ENCODE data around the gene TNFRSF11A.

TNFRSF11A gene

DNA sequence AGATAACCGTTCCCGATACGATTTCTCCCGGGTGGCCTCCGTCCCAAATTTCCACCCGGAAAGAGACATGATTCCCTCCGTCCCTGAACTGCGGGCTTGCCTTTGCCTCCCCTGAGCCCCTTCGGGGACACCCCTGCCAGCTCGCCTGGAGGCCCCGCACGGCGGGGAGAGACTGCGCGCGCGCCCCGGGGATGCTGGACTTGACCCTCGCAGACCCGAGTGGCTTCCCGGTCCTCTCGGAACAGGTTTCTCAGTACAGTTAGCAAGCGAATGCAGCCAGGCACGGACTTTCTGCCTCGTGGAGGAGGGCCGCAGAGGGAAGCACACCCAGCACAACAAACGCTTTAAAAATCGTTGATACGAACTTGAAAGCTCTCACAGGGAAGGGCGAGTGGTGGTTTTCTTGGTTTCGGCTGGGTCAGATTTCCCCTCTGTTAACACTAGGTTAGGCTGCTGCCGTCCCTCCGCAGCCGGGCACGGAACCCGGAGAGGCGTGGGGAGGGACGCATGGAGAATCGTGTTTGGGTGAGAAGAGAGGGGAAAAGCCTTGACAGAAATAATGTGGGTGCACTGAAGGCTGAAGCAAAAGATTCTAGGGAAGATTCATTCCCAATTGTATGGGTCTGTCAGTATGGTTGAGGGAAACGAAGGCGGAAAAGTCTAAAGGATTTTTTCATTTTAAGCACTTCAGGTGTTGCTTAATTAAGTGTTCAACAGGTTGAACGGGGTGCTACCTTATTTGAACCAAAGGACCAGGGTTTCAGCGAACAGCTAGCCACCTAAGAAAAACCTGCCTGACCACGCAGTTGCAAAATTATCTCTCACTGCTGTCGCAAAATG is 916 bp downstream of the TNFRSF11A start:
- DNase-seq (ENCODE audit: low read depth in 2 of 2) = no peak

DNA sequence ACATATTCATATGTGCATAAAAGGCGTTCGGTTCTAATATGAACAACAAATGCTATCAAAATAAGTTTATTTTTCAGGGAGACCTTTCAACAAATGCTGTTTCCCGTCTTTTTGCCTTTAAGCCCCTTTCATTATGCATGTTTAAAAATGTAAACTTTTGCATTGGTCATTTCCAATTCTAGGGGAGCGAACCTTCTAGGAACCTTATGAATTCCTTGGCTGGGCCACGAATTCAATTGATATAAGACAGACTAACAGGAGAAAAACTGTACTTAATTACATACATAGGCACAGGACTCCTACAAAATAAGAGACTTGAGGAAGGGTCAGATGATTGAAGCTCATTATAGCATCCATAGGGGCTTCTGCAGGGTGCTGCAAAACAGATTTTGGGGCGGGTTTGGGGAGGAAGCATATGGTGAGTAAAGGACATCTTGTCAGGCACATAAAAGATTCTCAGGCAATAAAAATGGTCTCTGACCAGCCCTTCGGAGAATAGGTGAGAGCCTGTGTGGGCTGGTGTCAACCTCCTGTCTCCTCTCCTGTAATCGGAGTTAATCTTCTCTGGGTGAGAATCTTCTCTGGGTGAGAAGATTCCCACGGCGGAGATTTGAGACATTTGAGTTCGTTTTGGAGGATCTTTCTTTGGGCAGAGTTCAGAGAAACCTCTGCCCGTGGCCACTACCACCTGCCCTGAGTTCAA is 1.7 kb downstream of the TNFRSF11A start:
- no peak for DNase-seq (ENCODE audit: low read depth in 2 of 2)

DNA sequence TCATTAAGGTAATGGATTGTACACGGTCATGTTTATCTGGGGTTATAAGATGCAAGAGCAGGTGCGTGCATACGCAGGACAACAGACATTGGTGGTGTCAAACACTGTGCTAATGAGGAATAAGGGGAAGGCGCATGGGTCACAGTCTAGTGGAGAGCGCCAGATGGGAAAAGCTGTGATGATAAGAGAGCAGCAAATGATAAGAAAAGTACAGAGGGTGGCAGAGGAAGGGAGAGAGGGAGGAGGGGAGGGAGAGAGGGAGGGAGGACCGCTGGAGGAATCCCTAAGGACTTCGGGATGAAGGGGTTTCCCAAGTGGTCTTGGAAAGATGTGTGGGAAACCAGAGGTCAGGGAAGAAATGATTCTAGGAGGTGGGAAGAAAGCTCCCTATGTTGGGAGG is 2.9 kb downstream of the TNFRSF11A start:
- DNase-seq (ENCODE audit: low read depth in 2 of 2) = no peak

DNA sequence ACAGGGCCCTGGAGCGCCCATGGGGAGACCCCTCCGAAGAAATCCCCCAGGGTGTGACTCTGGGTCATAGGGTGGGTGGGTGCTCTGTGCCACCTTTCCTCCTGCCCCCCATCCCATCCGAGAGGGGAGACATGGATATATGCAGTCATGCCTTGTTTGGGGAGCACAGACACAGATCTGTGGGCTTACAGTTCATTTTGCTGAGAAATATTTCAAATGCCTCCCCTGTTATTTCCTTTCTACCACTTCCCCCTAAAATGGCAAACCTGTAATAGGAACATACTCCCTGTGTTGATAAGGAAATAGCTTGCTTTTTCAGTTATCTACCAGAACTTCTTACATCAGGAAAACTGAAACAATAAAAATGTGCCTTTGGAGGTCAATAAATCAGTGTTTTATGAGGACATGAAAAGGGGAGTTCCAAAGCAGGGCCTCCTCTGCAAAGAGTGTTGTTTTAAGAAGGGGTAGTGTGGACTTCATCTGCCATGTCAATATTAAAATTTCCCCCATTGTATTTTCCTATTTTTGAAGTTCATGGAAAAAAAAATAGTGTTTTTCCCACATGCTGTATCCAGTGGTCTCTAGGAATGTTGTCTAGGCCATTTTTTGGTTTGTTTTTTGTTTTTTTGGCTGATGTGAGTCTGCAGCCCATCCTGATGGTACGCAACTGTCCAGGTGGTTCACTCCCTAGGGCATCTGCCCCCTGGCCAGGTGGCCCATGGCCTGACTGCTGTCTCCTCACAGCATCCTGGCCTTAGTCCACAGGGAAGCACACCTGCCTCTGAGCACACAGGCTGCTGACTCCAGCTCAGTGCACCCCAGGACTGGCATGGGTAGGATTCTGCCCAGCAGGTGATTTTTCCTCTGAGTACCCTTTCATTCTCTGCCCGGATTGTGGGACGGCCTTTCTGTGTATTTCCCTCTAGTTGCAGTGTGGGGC is 3.7 kb downstream of the TNFRSF11A start:
- DNase-seq (ENCODE audit: low read depth in 2 of 2) = no peak

DNA sequence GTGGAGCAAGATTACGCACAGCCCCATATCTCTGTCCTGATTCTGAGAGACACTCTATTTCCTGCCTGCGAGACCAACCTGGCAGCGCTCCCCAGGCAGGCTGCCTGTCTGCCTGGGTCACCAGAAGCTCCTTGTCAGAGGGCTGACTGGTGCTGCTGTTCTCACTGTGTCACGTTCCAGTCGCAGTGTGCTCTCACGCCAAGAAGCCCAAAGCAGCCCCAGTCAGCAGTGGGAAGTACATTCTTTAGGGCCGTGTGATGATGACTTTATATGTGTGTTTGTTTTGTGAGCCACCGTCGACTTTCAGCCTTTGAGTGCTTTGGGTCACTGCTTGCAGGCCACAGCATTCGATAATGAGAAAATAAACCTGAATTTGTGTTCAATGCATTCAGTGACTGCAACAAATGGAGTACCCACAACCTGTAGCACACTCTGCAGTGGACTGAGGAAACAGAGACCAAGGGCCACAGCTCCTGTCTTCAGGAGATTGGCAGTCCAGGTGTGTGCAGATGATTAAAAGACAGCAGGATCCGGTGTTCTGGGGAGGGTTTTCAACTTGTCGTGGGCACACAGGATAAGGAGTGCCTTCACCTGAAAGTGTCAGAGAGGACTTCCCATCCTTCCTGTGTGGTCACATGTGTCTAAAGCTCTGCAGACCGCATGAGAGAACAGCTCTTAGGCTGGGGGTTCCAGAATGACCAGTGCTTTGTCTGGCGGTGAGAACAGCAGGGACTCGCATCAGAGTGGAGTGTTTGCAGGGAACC is 4.8 kb downstream of the TNFRSF11A start:
- peak; percentile 43 to 44 for DNase-seq (ENCODE audit: low read depth in 2 of 2)

DNA sequence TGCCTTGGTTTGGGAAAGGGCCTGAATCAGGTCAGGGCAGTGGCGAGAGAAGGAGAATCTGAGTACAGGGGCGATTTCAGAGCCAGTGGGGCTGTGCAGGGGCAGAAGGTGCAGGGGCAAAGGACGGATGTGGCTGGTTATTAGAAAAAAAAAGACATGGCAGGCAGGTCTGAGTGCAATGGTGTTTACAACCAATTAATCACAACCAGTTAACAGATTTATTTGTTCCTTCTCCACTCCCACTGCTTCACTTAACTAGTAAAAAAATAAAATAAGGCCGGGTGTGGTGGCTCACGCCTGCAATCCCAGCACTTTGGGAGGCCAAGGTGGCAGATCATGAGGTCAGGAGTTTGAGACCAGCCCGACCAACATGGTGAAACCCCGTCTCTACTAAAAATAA is 5.5 kb downstream of the TNFRSF11A start:
- no peak for DNase-seq (ENCODE audit: low read depth in 2 of 2)

DNA sequence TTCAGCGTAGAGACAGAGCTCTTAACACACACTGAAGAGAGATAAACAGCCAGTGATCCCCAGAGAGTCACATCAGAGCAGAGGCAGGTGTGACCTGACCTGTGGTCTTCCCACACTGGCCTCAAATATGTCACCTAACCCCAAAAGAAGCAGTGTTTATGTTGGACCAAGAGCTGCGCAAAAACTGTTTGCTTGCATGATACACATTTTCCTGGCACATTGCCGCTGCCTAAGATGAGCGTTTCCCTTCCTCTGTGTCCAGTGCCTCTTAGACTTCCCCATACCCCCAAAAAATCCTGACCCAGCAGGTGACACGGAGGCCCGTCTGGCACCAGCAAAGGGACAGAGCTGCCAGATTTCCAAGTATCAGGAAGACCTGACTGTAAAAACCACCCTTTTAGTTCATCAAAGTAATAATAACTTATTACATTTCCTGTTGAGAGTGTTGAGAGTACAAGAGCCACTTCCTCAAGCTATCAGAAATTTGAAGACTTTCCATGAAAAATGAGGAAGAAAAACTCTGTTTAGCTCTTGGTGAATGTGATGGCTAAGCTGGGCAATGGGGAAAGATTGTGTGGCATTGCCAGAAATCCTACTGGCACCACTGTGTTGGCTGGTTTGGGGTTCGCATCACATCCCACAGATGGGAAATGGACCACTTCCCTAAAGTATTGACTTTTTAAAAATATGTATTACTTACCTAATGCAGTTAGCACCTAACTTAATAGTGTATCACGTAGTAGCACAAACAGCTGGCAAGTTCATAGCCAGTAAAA is 6.7 kb downstream of the TNFRSF11A start:
- no peak for DNase-seq (ENCODE audit: low read depth in 2 of 2)

DNA sequence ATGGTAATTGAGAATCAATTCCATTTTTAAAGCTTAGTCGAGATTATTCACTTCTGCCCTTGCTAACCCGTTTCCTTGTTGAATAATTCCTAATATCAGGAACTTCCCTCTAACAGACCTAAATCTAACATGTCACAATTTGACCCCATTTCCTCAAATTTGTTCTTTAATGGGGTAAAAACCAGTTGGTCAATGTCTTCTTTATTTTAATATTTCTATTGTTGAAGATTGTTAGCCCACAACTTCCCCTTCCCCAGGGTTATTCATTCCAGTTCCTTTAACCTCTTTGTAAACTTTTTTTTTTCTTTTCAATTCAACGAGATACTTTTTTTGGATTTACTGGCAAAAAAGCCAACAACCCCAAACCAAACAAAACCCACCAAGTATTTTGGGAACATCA is 7.3 kb downstream of the TNFRSF11A start:
- no peak for DNase-seq (ENCODE audit: low read depth in 2 of 2)

DNA sequence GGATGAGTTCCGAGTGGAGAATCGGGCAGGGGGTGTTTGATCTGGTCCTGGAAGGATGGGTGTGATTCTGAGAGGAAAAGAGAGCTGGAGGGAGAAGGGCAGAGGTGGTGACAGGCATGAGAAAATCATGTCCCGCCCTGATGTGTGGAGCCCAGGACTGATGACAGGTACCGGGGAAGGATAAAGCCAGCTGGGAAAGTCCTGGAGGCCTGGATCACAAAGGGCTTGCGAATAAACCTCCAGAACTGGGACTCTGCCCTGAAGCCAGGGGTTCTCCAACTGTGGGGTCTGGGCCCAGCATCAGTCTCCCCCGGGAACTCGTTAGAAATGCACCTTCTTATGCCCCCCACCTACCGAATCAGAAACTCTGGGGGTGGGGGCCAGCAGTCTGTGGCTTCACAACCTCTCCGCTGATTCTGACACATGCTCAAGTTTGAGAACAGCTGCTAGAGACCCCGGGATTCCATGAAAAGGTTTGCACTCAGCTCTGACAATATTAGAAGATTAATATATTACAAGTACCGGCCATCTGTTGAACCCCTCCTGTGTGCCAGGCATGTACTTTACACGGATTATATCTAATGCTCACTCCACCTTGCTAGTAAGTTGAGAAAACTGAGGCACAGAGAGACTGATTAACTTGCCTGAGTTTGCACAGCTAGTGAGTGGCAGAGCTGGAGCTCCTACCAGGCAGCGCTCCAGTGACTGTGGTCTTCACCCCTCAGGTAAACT is 8.0 kb downstream of the TNFRSF11A start:
- no peak for DNase-seq (ENCODE audit: low read depth in 2 of 2)

DNA sequence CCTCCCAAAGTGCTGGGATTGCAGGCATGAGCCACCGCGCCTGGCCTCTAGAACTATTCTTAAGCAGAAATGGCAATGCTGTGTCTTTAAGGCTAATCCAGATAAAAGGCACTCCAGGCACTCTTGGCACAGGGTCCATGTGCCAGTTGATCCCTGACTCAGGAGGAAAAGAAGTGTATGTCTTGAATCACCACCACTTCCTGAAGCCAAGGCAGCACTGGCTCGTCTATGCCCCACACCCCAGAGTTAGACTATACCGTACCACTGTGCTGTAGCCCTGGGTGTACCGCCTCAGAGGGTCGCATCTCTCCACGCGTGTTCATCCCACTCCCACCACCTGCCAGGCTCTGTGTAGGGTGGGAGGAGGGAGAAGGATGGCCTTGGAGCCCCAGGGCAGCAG is 9.0 kb downstream of the TNFRSF11A start:
- DNase-seq (ENCODE audit: low read depth in 2 of 2) = no peak

DNA sequence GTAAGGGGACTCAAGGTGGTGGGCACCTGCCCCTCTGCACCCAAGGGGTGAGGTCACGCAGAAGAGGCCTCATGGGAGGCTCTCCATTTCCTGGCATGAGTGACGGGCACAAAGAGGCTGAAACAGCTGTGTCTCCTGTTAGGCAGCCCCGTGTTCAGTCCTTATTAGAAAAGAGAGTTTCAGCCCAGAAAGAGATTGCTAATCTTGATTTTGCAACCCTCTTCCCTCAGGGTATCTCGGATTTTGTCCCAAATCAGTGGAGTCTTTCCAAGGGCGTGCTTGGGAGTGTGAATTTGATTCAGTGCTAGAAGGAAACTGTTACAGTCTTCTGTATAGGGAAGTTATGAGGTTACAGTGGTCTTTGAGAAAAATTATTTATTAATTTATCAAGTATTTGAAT is 10.4 kb downstream of the TNFRSF11A start:
- DNase-seq (ENCODE audit: low read depth in 2 of 2) = no peak

DNA sequence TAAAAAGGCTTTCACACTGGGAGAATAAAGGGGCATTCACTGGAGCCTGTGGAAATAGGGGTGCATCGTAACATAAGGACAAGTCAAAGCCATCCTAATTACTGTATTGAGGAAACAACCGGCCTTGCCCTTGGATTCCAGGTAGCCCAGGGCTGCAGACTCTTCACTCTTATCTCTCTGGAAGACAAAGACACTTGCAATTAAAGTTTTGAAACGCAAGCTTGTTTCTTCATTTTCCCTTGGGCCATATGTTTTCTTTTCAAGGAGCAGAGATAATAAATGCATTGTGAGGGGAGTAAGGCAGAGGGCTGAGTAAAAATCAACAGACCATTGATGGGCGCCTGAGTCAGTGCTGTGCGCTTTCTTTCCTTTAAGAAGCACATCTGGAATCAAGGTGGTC is 11.5 kb downstream of the TNFRSF11A start:
- no peak for DNase-seq (ENCODE audit: low read depth in 2 of 2)

DNA sequence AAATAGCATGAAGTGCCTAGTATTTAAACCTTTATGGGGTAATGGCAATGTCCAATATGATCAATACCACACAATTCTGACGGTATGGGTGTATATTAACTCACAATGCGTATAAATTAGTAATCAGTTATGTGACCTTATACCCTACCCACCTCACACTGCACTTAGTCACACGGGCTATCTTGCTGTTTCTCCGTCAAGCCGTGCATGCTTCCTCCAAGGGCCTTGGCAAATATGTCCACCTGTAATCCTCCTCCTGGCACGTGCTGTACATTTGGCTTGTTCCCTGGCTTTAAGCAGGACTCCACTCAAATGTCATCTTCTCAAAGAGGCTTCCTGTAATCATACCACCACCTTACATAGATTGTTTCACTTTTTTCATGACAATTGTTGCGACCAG is 12.2 kb downstream of the TNFRSF11A start:
- no peak for DNase-seq (ENCODE audit: low read depth in 2 of 2)

DNA sequence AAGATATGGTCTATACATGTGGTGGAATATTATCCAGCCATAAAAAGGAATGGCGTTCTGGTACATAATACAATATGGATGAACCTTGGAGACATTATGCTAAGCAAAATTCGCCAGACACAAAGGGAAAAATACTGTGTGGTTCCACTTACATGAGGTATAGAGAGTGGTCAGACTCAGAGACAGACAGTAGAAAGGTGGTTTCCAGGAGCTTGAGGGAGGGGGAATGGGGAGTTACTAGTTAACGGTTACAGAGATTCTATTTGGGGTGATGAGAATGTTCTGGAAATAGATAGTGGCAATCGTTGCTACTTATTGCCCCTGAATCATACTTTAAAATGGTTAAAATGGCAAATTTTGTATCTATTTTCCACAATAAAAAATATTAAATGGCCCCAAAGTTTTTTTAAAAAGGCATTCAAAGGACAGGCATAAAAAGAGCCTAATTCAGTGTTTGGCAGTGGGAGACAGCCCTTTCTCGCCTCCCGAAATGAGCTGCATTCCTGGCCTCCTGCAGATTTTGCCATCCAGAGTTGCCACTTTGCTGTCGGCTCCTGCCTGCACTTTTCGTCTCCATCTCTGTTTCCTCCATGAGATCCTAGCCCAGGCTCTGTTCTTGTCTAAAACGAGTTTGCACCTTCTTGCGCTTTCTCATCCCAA is 13.5 kb downstream of the TNFRSF11A start:
- DNase-seq (ENCODE audit: low read depth in 2 of 2) = no peak

DNA sequence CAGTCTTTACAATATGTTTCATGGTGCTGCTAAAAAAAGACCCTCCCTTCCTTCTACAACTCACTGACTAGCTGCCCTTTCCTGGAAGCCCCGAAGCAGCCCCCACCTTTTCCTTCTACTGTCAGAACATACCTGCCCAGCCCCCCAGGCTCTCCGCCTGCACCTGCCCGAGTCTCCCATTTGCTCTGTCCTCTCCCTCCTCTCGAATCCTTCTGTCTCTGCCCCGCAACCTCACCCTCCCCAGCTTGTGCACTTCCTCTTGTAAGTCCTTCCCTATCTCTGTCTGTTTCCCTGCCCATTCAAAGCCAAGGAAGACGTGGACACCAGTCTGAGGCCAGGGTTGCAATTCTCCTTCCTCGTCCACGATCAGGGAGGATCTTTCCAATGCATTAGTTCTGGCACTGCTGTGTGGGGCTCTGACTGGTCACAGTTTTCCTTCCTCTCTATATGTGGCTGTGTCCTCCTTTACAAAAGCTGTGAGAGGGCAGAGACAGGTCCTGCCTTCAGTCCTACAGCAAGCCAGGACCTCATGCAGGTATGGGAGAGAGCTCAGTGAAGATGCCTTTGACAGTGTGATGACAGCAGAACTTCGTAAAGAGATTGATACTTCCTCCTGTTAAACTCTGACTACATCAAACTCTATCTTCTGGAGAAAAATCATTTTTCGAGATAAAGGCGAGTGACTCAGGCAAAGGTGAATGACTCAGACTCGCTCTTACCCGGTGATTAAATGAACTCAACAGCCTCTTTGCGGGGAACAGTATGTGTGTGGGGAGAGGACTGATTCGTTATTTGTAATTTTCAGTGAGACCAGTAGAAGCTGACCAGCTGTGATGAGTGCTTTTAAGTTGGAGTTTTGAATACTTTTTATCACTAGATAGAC is 14.2 kb downstream of the TNFRSF11A start:
- peak; percentile 30 to 33 for DNase-seq (ENCODE audit: low read depth in 2 of 2)

DNA sequence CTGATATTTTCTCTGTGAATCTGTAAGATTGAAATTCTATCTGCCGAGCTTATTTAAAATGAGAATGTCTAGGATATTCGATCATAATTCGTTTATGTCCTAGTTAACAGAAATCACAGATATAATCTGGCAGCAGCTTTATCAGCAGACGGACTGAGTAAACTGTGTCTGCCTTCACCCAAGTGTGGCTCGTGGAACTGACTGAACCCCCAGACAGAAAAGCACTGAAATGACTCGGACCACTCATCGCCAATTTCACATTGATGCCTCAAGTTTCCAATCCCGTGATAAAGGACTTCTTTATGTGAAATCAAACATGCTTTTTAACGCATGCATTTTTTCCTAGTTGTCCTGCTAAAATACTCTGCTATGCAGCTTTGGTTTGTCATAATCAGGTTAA is 15.9 kb downstream of the TNFRSF11A start:
- no peak for DNase-seq (ENCODE audit: low read depth in 2 of 2)

DNA sequence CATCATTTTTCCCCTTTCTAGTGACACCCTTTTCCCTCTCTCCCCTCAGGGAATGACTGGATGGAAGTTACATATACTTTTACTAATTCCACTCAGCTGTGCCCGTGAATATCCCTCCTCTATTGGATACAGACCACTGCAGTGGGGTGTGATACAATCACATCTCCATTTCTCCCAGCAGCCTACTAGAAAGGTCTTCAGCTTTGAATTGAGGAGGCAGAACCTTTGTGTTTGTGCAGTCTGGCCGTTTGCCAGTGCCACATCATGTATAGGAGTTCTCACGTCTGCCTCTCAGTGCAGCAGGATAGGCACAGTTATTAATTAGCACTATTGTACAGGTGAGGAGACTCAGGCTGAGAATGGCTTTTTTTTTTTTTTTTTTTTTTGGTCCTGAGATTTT is 16.4 kb downstream of the TNFRSF11A start:
- no peak for DNase-seq (ENCODE audit: low read depth in 2 of 2)

DNA sequence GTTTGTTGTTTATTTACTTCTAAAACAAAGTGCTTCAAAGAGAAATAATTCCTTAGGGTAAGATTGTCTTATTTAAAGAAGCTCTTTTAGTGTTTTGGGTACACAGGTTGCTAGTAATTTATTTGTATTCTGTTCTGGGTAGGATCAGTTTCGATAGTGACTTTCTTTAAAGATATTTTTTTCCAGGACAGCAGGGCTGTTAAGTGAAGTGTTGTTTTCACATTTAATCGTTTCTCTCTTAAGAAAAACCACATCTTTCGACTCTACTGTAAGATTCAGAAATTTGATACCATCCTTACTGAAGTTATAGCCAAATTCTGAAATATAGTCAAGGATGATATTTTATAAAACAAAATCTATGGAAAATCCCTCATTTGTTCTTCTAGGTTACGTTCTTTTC is 17.8 kb downstream of the TNFRSF11A start:
- no peak for DNase-seq (ENCODE audit: low read depth in 2 of 2)

Data from stimulated activated CD4-positive, alpha-beta T cell treated with anti-CD3 and anti-CD28 coated beads, Interleukin-15, amount 100 ng/mL, for 48 hours (primary cell).